HG03469 (cell line): ENCODE results near the gene LRP5.
"Not testable (repeated sequence)": the region's sequence is repeated elsewhere in the genome, so short reads cannot be mapped to it uniquely, and the experiment has no call there.

Experiments
- ATAC-seq: cut with Tn5 transposase; IDR thresholded peaks from one replicate; pipeline ENCODE4 v1.9.1; 2021; ENCODE audit warnings: mild to moderate bottlenecking, moderate library complexity, moderate number of reproducible peaks; ENCODE audit not compliant: unreplicated experiment

Gene LRP5

DNA sequence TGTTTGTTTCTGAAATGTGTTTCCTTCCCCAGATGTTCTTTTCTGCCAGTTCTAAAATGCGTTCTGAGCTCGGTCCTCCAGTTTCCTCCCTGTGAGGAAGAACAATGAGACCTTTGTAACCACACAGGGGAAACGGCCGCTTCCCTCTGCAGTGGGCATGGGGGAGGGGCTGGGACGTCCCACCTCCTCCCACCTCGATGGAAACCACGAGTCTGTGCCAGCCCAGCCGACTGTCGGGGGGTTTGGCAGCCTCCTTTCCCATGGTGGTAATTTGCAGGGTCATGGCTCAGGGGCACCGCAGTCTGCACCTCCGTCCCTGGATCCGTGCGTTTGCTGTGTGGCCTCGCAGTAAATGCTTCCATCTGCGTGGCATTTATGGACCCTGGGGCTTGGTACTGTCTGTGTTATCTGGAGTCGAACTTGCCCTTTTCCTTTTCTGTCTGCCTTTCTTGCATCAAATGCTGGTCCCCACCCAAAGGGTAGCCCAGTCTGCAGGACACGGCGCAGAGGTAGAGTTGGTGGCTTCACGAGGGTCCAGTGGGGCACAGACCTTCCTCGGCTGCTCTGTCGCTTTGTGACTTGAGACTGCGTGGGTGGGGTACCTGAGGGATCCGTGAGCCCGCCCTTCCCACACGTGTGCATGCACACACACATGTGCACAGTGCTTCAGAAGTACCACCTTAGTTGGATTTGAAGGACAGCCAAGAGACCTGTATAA, 16.1 kb downstream of the LRP5 start:
- no peak for ATAC-seq

- ATAC-seq = no peak
These were observed 17.1 kb downstream of the LRP5 start for GRCh38 chr11:68329536-68329935.

GRCh38 chr11:68329978-68330699, 17.7 kb downstream of the LRP5 start:
- ATAC-seq = no peak

DNA sequence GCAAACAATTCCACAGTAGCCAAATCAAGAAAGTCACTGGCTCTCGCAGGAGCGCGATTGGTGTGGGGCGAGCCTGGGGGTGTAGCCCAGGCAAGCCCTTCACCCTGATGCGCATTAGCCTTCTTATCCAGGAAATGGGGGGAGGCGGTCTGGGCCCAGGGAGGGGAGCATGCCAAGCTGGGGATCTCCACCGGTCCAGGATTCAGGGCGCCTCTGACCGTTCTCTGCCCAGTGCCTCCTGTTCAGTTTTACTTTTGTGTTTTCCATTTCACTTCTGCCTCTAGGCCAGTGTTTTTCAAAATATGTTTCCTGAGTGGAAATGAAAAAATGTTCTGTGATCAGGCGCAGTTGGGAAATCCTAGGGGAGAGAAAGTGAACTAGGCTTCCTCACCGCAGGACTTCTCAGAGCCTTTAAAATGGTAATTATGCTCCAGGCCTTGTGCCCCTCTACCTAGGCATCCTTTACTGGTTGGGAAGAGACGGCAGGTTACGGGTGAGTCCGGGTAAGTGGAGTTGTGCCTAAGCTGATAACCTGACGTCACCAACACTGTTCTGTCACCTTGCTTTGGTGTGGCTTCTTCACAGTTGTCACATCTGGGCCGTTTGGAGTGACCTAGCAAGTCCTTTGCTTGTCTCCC, 18.4 kb downstream of the LRP5 start:
- no peak for ATAC-seq

DNA sequence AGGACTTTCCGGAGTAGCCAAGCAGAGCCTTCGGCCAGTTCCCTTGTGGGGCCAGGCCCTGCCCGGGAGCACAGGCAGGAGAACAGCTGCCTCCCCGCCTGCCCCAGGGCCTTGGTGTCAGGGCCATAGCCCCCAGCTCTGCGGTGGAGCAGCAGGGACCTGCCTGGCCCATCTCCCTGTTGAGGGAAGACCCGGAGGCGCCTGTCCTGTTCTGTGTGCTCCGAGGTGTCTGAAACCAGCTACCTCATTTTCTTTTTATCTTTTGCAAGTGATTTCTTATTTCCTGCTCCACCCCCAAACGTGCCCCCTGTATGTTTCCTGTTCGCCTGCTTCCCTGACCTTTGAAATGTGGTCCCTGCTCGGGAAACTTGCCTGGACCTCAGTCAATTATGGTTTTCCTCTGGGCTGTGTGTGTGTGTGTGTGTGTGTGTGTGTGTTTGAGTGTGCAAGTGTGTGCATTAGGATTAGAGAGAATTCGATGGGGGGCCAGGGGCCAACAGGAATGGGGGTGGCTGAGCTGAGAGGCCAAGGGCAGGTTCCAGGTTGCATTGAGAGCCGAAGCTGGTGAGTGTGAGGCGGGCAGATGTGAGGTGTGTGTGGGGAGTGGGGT, 19.1 kb downstream of the LRP5 start:
- no peak for ATAC-seq

DNA sequence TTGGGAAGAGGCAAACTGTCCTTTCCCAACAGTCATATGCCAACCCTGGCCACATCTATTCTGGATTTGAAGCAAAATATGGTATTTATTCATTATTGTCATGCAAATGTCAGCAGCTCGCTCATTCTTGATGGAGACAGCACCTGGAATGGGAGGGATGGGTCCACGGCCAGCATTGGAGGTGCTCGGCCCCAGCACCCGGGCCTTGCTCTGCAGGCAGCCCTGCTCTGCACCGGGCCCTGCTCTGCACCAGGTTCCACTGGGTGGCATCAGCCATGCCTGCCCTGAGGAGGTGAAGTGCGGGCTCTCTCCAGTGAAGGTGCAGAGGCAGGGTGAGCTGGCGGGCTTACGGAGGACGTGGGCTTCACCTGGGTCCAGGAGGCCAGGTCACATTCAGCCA, 19.8 kb downstream of the LRP5 start:
- no peak for ATAC-seq

DNA sequence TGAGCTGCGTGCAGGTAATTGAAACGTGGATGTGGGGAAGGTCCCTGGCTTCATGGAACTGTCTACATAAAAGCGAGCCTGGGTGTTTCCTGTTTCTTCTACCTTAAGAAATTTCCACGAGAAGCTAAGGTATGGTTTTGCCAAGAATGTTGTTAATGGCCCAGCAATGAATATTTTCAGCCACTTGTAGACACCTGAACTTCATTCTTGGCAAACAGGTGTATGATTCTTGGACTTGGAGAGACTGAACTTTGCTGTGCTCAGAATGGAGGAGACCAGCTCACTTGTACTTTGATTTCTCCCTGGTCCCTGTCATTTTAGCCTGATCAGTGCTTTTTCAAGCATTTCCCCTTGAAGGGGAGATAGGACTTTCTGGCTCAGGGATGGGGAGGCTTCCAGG, 20.8 kb downstream of the LRP5 start:
- ATAC-seq = no peak

DNA sequence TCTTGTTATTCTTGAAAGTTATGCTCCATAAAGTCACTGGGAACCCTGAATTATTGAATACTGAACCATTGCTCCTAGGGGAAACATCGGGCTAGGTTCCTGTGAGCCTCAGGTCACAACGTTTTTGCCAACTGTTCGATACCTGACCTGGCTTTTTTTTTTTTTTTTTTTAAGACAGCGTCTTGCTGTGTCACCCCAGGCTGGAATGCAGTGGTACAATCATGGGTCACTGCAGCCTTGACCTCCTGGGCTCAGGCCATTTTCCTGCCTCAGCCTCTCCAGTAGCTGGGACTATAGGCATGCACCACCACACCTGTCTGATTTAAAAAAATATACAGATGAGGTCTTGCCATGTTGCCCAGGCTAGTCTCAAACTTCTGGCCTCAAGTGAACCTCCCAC, 22.5 kb downstream of the LRP5 start:
- no peak for ATAC-seq

GRCh38 chr11:68335683-68336082, 23.3 kb downstream of the LRP5 start:
- ATAC-seq = no peak

DNA sequence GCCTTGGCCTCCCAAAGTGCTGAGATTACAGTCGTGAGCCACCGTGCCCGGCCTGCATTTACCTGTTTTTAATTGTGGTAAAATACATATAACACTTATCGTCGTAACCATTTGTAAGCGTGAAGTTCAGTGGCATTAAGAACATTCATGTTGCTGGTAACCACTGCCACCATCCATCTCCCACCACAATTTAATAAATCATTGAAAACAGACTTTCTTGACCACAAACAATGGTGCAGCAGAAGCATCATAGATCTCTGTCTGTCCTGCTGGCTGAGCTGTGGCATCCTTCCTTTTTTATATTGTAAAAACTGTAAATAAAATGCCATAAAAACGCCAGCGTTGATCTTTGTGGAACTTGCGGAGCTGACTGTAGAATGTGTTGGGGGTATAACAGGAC, 24.3 kb downstream of the LRP5 start:
- ATAC-seq = no peak

- no peak for ATAC-seq
These were observed 25.0 kb downstream of the LRP5 start for GRCh38 chr11:68337399-68337835.

DNA sequence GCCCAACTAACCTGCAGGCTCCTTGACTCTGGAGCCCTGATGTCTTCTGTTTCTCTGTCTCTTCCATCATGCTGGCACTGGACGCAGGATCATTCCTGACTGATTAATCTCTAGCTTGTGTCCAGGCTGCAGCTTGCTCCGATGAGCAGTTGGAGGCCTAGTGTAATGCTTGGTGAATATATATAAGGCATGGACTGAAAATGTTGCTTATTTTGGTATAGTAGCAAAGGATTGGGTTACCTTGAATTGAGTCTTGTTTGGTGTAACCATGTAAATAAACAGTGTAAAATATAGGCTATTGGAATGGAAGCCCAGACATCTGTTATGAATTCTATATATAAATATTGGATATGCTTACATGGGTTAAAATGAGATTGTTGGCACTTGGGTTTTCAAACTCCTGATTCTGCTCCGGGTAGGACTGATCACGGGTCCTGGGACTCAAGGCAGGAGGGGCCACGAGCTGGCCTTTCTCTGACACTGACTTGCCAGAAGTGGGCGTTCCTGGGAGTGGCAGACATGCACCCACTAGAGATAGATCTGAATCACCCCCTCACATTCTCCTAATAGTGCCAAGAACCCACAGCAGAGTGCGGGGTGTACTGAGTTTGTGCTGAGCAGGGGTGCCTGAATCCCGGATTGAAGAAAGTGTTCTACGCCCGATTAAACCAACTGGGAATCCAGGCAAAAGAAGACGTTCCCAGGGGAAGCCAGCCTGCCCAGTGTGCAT, 25.8 kb downstream of the LRP5 start:
- no peak for ATAC-seq

DNA sequence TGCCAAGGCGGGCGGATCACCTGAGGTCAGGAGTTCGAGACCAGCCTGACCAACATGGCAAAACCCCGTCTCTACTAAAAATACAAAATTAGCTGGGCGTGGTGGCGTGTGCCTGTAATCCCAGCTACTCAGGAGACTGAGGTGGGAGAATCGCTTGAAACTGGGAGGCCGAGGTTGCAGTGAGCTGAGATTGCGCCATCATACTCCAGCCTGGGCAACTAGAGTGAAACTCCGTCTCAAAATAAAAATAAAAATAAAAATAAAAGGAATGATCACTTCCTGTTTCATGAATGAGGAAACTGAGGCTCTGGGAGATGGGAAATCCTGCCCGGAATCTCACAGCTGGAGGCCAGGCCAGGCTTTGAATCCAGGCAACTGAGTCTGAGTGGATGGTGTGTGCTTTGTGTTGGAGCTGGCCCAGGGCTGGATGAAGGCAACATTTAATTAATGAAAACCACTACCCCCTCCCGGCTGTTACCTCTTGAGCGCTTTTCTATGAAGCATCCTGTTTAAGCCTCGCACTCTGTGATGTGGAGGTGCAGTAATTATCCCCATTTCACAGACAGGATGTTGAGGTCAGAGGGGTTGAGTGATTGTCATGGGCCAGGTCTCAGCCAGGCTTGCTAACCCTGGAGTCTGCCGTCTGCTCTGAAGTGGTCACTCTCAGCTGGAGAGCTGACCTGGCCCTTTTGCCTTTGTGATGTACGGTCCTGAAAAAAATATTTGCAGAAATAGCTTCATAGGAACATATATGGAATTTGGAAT, 27.8 kb downstream of the LRP5 start:
- no peak for ATAC-seq

GRCh38 chr11:68340784-68341556, 28.6 kb downstream of the LRP5 start:
- ATAC-seq = no peak

DNA sequence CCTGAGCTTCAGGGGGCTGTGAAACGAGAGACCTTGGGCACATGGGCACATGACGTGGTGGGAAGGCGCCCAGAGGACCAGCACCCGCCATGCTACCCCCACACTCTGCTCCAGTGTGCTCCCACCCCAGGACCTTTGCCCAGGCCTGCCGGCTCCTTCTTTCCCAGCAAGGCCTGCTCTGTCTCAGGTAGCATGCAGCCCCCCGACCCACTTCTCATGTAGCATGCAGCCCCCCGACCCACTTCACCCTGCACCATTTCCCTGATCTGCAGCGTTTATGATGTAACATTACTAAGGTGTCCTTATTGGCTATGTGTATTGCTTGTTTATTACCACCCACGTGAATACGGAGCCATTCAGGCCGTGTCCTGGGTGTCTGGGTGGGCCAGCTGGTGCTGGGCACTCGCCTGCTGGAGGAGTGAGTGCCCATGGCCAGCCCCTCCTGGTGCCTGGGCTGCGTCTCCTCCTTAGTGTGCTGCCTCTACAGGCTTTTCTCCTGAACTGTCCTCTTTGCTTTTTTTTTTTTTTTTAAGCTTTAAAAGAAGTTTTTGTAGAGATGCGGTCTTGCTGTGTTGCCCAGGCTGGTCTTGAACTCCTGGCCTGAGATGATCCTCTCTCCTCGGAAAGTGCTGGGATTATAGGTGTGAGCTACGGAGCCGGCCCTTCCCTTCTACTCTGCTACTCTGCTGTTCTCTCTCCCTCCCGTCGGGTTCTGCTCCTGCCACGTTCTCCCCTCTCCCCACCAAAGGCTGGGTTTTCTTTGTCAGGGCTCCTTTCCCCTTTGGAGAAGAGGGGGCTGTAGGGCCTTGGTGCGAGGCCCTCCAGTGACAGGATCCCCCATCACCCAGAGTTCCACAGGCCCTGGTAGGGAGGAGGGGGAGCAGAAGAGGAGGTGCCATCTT, 29.4 kb downstream of the LRP5 start:
- no peak for ATAC-seq

GRCh38 chr11:68342459-68343158, 30.2 kb downstream of the LRP5 start:
- ATAC-seq = no peak

GRCh38 chr11:68343761-68344256, 31.4 kb downstream of the LRP5 start:
- no peak for ATAC-seq

DNA sequence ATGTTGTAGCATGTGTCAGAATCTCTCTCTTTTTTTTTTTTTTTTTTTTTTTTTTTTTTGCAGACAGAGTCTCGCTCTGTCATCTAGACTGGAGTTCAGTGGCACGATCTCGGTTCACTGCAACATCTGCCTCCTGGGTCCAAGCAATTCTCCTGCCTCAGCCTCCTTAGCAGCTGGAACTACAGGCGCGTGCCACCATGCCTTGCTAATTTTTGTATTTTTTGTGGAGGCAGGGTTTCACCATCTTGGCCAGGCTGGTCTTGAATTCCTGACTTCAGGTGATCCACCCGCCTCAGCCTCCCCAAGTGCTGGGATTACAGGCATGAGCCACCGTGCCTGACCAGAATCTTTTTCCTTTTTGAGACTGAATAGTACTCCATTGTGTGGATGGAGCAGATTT, 32.4 kb downstream of the LRP5 start:
- ATAC-seq = not testable (repeated sequence)
